ENCODE results near the gene SDK2.

DNA sequence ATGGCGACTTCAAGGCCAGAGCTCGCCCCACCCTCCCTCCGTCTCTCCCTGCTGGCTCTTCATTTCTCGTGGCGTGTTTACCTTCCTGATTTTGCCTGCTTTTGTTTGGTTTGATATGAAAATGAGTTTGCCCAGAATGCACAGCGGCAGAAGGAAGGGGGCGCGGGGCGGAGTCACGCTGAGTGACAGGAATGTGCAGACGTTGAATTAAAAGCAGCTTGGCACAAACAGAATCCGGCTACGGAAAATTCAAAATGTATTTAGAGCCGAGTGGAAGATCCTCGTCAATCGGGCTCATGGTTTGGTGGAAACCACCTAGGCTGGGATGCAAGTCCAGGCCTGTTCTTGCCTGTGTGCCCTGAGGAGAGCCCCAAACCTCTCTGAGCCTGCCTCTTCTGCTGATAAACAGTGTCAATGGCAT lies 102.7 kb downstream of the SDK2 start:
- TF ChIP-seq POLR2AphosphoS5 (IDR thresholded peaks at IDR 0.05; ENCODE audit: low read depth) (no peak), SPI1 (IDR thresholded peaks at IDR 0.05; ENCODE audit: borderline replicate concordance, low read depth) (no peak)
- TF ChIP-seq, protein P1, sequence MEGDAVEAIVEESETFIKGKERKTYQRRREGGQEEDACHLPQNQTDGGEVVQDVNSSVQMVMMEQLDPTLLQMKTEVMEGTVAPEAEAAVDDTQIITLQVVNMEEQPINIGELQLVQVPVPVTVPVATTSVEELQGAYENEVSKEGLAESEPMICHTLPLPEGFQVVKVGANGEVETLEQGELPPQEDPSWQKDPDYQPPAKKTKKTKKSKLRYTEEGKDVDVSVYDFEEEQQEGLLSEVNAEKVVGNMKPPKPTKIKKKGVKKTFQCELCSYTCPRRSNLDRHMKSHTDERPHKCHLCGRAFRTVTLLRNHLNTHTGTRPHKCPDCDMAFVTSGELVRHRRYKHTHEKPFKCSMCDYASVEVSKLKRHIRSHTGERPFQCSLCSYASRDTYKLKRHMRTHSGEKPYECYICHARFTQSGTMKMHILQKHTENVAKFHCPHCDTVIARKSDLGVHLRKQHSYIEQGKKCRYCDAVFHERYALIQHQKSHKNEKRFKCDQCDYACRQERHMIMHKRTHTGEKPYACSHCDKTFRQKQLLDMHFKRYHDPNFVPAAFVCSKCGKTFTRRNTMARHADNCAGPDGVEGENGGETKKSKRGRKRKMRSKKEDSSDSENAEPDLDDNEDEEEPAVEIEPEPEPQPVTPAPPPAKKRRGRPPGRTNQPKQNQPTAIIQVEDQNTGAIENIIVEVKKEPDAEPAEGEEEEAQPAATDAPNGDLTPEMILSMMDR (IDR thresholded peaks at IDR 0.05; ENCODE audit: insufficient read depth, low read length), result no peak
- TF ChIP-seq, protein P2, sequence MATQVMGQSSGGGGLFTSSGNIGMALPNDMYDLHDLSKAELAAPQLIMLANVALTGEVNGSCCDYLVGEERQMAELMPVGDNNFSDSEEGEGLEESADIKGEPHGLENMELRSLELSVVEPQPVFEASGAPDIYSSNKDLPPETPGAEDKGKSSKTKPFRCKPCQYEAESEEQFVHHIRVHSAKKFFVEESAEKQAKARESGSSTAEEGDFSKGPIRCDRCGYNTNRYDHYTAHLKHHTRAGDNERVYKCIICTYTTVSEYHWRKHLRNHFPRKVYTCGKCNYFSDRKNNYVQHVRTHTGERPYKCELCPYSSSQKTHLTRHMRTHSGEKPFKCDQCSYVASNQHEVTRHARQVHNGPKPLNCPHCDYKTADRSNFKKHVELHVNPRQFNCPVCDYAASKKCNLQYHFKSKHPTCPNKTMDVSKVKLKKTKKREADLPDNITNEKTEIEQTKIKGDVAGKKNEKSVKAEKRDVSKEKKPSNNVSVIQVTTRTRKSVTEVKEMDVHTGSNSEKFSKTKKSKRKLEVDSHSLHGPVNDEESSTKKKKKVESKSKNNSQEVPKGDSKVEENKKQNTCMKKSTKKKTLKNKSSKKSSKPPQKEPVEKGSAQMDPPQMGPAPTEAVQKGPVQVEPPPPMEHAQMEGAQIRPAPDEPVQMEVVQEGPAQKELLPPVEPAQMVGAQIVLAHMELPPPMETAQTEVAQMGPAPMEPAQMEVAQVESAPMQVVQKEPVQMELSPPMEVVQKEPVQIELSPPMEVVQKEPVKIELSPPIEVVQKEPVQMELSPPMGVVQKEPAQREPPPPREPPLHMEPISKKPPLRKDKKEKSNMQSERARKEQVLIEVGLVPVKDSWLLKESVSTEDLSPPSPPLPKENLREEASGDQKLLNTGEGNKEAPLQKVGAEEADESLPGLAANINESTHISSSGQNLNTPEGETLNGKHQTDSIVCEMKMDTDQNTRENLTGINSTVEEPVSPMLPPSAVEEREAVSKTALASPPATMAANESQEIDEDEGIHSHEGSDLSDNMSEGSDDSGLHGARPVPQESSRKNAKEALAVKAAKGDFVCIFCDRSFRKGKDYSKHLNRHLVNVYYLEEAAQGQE (IDR thresholded peaks at IDR 0.05; ENCODE audit: insufficient replicate concordance, low read depth), result no peak
